Natural killer cell (primary cell): Measurements from ENCODE around the gene NACAD. TPM values are rescaled to one million over a fixed set of nuclear protein-coding genes. Genes with fewer than 3 reads are reported as not detected.
A peak's percentile ranks its signal among the peaks of the same experiment; 100 is the strongest.

Experiments
- ATAC-seq, 3 donors: fragments of 150-1000 bp in 2 of 3; fragments of 200-7000 bp in 1 of 3; cut with Tn5 transposase; 1 replicate in 1 of 3; 2 replicates in 2 of 3; pipeline ENCODE4 v1.10.0; 2021; ENCODE audit warnings: mild to moderate bottlenecking in 2 of 3, moderate library complexity in 2 of 3
- DNase-seq, 2 donors: peaks; one replicate each; pipeline versions ENCODE4 v3.0.0 to v3.0.0-alpha.2; 2013 to 2021; ENCODE audit warnings: mixed read lengths in 1 of 2
- H3K27ac ChIP-seq: one replicate; pipeline ENCODE4 v1.5.1; 2013; ENCODE audit warnings: mild to moderate bottlenecking, low read length
- H3K27me3 ChIP-seq: one replicate; pipeline ENCODE4 v1.6.1; 2013; ENCODE audit warnings: low read length; ENCODE audit not compliant: control insufficient read depth, insufficient read depth
- H3K36me3 ChIP-seq: one replicate; pipeline ENCODE4 v1.6.1; 2013; ENCODE audit warnings: low read length; ENCODE audit not compliant: control insufficient read depth, insufficient read depth
- H3K4me1 ChIP-seq: one replicate; pipeline ENCODE4 v1.6.1; 2013; ENCODE audit warnings: low read length; ENCODE audit not compliant: control insufficient read depth, insufficient read depth
- H3K4me3 ChIP-seq: one replicate; pipeline ENCODE4 v1.5.1; 2013; ENCODE audit warnings: low read length
- H3K9me3 ChIP-seq: one replicate; pipeline ENCODE4 v1.6.1; 2013; ENCODE audit warnings: low read length; ENCODE audit not compliant: control insufficient read depth, insufficient read depth
- H3K27ac Mint-ChIP-seq, 2 donors: one replicate each; pipeline ENCODE4 v1.8.0; 2022; ENCODE audit warnings: mild to moderate bottlenecking in 2 of 2, mixed read lengths in 2 of 2, moderate library complexity in 1 of 2
- H3K27me3 Mint-ChIP-seq, 2 donors: one replicate each; pipeline ENCODE4 v1.8.0; 2022; ENCODE audit warnings: low read depth in 2 of 2, mixed read lengths in 2 of 2
- H3K36me3 Mint-ChIP-seq: one replicate; pipeline ENCODE4 v1.8.0; 2022; ENCODE audit warnings: mixed read lengths
- H3K4me1 Mint-ChIP-seq, 2 donors: one replicate each; pipeline ENCODE4 v1.8.0; 2022; ENCODE audit warnings: mixed read lengths in 2 of 2
- H3K4me3 Mint-ChIP-seq: one replicate; pipeline ENCODE4 v1.8.0; 2022; ENCODE audit warnings: mild to moderate bottlenecking, moderate library complexity, mixed read lengths
- H3K9me3 Mint-ChIP-seq, 2 donors: one replicate each; pipeline ENCODE4 v1.8.0; 2022; ENCODE audit warnings: mixed read lengths in 2 of 2
- WGBS: methylation state at CpG from one replicate; pipeline ENCODE4 v1.1.7; 2013; ENCODE audit warnings: missing lambda C conversion rate; ENCODE audit not compliant: insufficient coverage; 5-methylcytosine and 5-hydroxymethylcytosine counted together
- intact Hi-C: fragments of 100-400 bp; cut with micrococcal nuclease; formaldehyde crosslinking; loops from one replicate; pipeline ENCODE4 v1.14.2; 2022
- total RNA-seq, 4 donors: library from RNA; stranded (reverse); fragments of 120-200 nt in 1 of 4; gene quantifications; one replicate each; pipeline versions ENCODE4 v1.2.3 to v1.2.4, GENCODE V29; 2013 to 2022
- TF ChIP-seq, protein P1 (sequence below): fragments of 200-600 bp; IDR thresholded peaks from one replicate; pipeline ENCODE4 v1.8.0; 2022; ENCODE audit warnings: antibody characterized with exemption

NACAD gene
- total RNA-seq, 3 donors from 2014 or later (not counting 1 experiment from before 2014, with no cell fraction given): 0.75 to 1.7 (median 0.78) TPM

DNA sequence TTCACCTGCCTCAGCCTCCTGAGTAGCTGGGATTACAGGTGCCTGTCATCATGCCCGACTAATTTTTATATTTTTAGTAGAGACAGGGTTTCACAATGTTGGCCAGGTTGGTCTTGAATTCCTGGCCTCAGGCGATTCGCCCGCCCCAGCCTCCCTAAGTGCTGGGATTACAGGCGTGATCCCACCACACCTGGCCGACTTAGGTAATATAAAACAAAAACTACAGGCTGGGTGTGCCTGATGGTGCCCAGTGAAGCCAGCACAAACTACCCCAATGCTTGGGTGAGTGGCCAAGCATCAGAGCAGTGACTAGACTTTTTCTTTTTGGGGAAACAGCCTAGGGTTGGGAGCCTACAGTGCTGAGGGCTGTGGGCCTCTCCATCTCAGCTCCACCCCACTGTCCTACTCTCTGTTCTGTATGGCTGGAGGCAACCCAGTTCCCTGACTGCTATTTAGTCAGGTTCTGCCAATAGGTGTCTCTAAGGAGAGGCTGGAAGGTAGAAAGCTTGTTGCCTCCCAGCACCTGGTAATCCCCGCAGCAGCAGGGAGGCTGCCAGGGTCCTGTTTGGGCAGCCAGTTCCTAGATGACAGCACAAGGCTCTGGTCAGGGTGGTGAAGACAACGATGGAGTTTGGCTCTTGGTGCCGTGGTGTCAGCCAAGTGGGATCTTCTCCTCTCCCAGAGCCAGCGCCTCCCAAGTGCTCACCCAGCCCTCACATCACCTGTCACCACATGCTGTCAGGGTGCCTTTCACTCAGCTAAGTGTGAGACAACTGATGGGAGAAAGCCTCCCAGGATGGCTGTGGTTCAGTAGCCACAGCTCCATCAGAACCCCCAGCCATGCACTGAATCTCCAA is 10.4 kb upstream of the NACAD start:
- peaks cover 53% of the 10 kb centered on the region for H3K36me3 ChIP-seq
- DNase-seq (no peak), ATAC-seq (no peak)
- TF ChIP-seq, protein P1, sequence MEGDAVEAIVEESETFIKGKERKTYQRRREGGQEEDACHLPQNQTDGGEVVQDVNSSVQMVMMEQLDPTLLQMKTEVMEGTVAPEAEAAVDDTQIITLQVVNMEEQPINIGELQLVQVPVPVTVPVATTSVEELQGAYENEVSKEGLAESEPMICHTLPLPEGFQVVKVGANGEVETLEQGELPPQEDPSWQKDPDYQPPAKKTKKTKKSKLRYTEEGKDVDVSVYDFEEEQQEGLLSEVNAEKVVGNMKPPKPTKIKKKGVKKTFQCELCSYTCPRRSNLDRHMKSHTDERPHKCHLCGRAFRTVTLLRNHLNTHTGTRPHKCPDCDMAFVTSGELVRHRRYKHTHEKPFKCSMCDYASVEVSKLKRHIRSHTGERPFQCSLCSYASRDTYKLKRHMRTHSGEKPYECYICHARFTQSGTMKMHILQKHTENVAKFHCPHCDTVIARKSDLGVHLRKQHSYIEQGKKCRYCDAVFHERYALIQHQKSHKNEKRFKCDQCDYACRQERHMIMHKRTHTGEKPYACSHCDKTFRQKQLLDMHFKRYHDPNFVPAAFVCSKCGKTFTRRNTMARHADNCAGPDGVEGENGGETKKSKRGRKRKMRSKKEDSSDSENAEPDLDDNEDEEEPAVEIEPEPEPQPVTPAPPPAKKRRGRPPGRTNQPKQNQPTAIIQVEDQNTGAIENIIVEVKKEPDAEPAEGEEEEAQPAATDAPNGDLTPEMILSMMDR: no peak
- Mint-ChIP-seq H3K9me3 (no peaks in the 10 kb centered on the region), H3K36me3 (no peaks in the 10 kb centered on the region), H3K27me3 (no peaks in the 10 kb centered on the region), H3K4me3 (no peak overlapping the region), H3K27ac (peak overlapping the region in 1 of 2 donors; percentile 55), H3K4me1 (no peaks in the 10 kb centered on the region)
- no peak overlapping the region for H3K4me3 ChIP-seq
- H3K27ac ChIP-seq: no peak overlapping the region
- no peaks in the 10 kb centered on the region for H3K9me3 ChIP-seq
- H3K27me3 ChIP-seq: no peaks in the 10 kb centered on the region
- peaks cover 6% of the 10 kb centered on the region for H3K4me1 ChIP-seq
- 96% methylated on average over 10 of the region's 10 CpGs for WGBS
- intact Hi-C loops: no loop called here

DNA sequence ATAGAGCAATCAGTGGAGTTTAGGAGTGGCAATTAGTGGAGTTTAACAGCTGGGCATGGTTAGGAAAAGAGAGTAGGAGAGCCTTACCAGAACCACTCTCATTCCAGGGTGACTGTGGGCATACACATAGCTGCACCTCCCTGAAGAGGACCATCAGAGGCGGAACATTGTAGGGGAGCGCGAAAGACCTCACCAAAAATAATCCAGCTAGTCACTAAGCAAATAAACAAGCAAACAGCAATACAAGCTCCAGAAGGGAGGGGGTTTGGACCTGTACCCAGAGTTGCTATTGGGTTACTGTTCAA is 4.1 kb upstream of the NACAD start:
- Mint-ChIP-seq H3K4me1 (peaks cover 6 to 8% of the 10 kb centered on the region in 2 donors), H3K27ac (no peak overlapping the region), H3K4me3 (no peak overlapping the region), H3K36me3 (no peaks in the 10 kb centered on the region), H3K27me3 (peaks cover 0 to 10% of the 10 kb centered on the region in 2 donors), H3K9me3 (no peaks in the 10 kb centered on the region)
- Histone ChIP-seq H3K36me3 (no peaks in the 10 kb centered on the region), H3K27ac (no peak overlapping the region), H3K4me3 (no peak overlapping the region), H3K4me1 (peaks cover 12% of the 10 kb centered on the region), H3K27me3 (peaks cover 5% of the 10 kb centered on the region), H3K9me3 (no peaks in the 10 kb centered on the region)
- ATAC-seq (no peak), DNase-seq (no peak)
- TF ChIP-seq, protein P1: no peak
- intact Hi-C loops: no loop called here
- 67% methylated on average over 3 of the region's 3 CpGs for WGBS

DNA sequence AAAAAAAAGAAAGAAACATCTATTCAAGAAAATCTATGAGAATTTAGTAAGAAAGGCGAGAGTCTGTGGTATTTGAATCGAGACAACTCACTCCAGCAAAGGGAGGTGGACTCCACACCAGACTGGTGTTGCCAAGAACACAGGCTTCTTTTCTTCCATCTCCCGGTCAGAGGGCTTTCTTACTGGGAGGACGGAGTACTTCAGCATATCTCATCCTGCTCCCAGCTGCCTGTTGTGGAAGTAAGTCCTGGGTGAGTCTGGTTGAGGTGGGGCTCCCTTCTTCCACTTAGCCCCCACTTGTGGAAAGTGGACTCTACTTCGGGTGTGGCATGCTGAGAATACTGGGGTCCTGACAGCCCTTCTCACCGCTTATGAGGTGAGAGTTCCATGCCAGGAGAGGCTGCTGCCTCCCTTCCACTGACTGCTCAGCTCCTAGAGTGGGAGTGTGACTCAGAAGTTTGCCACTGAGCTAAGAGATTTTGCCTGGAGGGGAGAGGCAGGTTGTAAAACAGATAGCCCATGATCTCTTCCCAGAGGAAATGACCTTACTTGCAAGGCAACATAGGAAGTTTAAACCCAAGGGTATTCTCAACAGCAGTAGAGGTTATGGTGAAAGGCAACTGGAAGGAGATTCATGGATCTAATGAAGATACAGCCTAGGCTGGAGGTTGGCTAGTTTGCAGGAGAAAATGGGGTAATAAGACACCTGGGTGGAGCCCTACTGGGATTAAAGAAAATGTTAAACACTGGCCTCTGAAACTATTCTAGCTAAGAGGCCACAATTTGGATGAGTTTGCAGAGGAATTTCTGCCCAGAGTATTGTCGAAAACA is 3.5 kb upstream of the NACAD start:
- 71% methylated on average over 7 of the region's 7 CpGs for WGBS
- H3K36me3 Mint-ChIP-seq: no peaks in the 10 kb centered on the region
- H3K9me3 Mint-ChIP-seq: no peaks in the 10 kb centered on the region
- no peak overlapping the region for H3K27ac Mint-ChIP-seq
- DNase-seq (no peak), ATAC-seq (no peak)
- no peaks in the 10 kb centered on the region for H3K36me3 ChIP-seq
- no peak overlapping the region for H3K4me3 ChIP-seq
- intact Hi-C loops: no loop called here
- H3K4me1 ChIP-seq: peaks cover 12% of the 10 kb centered on the region
- peaks cover 5% of the 10 kb centered on the region for H3K27me3 ChIP-seq
- no peak overlapping the region for H3K27ac ChIP-seq
- peaks cover 6 to 8% of the 10 kb centered on the region in 2 donors for H3K4me1 Mint-ChIP-seq
- TF ChIP-seq, protein P1: no peak
- H3K27me3 Mint-ChIP-seq: peaks cover 0 to 10% of the 10 kb centered on the region in 2 donors
- no peaks in the 10 kb centered on the region for H3K9me3 ChIP-seq
- no peak overlapping the region for H3K4me3 Mint-ChIP-seq
